Activated gamma-delta T cell (primary cell): Measurements from ENCODE around the gene MAFF.

Experiments
- DNase-seq: peaks from one replicate; lab custom pipeline; 2025; lab: John Stamatoyannopoulos, UW

The MAFF gene

DNA sequence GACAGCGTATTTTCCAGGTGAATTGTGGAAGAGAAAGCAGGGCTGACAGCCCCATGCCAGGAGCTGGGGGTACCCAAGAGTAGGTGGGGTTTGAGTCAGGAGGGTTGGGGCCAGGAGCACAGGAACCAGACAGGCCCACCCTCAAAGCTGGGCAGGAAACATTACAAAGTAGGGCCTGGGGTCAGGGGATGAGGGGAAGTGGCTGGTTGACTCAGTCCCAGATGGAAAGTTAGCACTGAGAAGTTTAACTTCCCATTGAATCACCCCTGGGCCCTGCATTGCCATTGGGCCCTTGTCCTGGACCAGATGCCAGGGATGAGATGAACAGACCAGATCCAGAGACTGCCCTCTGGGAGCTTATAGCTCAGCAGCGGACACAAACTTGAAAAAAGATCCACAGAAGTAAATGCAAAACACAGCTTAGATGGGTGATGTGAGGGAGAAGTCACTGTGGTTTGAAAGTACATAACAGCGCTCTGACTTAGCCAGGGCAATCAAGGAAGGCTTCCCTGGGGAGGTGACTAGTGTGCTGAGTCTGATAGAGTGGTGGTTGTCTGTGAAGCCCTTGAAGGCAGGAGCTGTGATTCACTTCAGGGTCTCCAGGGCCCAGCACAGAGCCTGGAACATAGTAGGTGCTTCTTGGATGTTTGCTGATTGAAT, 2.2 kb downstream of the MAFF start:
- DNase-seq: no peak

DNA sequence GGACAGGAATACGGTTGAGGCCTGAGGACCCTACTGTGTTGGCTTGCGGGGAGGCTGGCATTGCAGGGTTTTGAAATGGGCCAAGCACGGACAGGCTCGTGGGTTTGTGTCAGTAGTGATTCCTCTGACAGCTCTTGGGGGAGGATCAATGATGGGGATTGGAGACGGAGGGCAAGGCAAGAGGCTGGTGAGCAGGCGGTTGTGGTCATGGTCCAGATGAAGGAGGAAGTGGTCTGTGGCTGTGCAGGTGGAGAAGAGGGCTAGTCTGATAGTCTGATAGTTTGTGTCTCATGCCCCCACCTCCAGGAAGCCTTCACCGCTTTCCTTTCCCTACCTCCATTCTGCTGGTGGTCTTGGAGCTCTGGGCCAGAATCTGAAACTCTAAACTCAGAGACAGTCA, 3.0 kb downstream of the MAFF start:
- no peak for DNase-seq

DNA sequence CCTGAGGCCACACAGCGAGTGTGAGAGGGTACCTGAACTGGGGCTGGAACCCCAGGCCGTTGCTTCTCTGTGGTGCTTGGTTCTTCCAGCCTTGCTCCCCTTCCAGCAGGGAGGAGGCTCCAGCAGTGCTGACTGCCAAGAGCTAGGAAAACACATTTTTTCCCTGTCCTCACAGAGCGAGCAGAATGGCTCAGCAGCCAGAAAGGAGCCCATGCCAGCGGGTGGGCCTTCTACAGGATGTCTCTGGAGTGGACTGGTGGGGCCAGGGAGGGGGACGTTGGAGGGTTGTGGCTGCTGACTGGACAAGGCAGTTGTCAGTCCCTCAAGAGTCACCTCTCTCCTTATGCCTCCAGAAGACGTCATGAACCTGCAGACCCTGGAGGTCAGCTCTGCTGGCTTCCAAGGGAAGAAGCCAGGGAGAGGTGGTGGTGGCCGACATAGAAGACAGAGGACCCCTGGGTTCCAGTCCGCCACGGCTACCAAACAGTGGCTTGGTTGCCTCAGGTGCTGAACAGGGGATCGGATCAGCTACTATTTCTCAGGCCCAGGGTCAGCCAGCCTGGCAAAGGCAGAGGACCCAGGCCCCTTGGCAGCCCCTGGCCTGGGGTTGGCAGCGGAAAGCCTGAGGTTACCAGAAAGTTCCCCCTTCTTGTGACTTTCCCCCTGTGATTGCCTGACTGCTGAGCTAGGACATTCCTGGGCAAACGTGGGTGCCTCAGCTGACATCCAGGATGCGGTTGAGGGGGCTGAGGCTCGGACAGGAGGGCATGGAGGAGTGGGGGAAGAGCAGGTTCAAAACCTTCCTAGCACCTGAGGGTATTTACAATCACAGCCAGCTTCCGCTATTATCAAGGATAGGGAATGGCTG, 3.7 kb downstream of the MAFF start:
- DNase-seq: no peak

- no peak for DNase-seq
These were observed 6.2 kb downstream of the MAFF start for GRCh38 chr22:38207898-38208432.

DNA sequence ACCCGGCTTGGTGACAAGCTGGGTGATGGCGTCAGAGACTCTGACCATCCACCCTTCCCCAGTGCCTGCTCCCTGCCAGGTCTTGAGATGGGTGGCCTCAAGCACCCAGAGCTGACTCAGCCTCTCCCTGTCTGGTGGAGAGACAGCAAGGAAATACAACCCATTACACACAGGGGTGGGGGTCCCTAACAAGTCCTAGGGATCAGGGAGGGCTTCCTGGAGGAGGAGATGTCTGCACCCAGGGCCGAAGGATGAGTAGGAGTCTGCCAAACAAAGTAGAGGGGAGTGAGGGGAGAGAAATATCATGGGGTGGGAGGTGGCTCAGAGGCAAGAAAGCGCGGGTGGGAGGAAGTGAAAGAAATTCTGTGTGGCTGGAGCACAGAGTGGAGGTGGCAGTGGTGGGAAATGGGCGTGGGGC, 6.8 kb downstream of the MAFF start:
- DNase-seq: no peak

- no peak for DNase-seq
These were observed 9.8 kb downstream of the MAFF start for GRCh38 chr22:38211556-38211955.

DNA sequence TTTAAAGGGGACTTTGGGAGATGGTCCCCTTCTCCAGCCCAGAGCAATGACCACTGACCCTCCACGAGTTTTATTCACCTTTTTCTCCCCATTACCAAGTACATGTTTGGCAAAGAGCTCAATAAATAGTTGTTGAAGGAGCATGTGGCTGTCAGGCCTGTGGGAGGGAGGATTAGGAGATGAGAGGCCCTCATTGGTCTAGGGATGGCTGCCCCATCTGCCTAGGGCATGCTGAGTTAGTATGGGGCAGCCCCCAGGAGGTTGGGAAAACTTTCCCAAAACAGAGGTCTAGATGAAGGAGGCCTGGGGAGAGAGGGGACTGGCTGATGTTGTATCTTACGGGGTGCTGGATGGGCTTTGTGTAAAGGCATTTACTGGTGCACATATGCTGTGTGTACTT, 10.6 kb downstream of the MAFF start:
- no peak for DNase-seq

- no peak for DNase-seq
These were observed 11.7 kb downstream of the MAFF start for GRCh38 chr22:38213319-38213989.

GRCh38 chr22:38213990-38214301, 12.2 kb downstream of the MAFF start:
- no peak for DNase-seq

DNA sequence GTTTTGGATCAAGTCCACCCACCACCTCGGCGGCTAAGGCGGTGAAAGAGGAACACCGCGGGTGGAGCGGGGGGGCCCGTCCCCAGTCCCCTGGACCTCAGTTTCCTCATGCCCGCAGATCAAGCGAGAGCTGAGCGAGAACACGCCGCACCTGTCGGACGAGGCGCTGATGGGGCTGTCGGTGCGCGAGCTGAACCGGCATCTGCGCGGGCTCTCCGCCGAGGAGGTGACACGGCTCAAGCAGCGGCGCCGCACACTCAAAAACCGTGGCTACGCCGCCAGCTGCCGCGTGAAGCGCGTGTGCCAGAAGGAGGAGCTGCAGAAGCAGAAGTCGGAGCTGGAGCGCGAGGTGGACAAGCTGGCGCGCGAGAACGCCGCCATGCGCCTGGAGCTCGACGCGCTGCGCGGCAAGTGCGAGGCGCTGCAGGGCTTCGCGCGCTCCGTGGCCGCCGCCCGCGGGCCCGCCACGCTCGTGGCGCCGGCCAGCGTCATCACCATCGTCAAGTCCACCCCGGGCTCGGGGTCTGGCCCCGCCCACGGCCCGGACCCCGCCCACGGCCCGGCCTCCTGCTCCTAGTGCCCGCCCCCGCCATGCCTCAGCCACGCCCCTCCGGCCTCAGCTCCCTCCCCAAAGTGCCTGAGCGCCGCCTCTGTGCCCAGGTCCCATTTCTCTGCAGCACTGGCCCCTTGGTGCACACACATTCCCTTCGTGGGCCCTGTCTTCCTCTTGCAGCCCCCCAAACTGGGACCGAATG, 12.7 kb downstream of the MAFF start:
- peak; percentile 57 for DNase-seq

GRCh38 chr22:38215156-38216038, 13.6 kb downstream of the MAFF start:
- DNase-seq: no peak

DNA sequence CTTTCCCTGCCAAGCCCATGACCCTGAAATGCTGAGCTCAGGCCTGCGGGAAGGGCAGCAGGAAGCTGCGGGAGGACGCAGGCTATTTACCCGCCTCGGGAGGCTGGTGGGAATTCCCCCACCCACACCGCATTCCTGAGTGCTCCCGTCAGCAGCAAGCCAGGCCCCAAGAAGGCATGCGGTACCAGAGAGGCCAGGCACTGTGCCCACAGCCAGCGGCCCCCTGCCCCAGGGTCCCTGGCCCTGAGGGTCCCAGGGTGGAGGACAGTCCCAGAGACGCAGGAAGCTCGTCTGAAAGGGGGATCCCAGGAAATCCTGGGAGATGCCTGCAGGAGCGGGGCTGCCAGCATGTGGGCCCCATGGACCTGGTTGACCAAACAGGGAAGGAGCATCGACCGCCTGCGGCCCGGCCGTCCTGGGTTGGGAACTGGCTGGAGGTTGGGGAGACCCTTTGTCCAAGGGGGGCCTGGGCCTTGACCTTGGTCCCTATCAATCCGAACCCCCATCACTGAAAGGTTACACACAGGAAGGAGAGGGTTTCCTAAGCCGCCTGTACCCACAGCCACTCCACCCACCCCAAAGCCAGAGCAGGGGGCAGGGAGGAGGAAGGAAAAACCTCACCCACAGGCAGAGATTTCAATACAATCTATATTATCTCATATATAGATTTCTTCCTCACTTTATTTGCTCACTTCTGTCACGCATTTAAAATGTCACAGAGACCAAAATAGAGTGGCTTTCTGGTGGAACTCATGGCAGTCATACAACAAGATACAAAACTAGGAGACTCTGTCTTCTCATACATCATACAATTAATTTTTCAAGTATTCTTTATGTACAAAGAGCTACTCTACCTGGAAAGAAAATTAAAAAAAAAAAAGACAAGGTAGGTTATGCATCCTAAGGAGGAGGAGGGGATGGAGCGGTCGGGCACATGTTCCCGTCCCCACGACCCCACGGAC, 17.1 kb downstream of the MAFF start:
- DNase-seq: no peak

DNA sequence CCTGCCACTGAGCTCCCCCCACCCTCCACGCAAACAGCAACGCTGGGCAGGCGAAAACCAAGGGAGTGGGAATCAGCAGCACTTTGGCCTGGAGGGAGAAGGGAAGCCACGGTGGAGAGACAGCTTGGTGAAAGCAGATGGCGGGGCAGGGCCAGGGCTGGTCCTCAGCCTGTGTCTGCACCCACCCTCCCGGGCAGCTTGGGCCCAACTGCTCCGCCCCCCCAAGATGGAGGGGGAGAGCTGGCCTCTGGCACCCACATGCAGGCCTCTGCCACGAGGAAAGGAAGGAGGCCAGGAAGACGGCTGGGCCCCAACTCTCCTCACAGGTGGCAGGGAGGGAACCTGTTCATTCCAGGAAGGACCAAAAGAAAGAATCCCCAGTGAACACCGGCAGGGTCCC, 17.8 kb downstream of the MAFF start:
- no peak for DNase-seq

DNA sequence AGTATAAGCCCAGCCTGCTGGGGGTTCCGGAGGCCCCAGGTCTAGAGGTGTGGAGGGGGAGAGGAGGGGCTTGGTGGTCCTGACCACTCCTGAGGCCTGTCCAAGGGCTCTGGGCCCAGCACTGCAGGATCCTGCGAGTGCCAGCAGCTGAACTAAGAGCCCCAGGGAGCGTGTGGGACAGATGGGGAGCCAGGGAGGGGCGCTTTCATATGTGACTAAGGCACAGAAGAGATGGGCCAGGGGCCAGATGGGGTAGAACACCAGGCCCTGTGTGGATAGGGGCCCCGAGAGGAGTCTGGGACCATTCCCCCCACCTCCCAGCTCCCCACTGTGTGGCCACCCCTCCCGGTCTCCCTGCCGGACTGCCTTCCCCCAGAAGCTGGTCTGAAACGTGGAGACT, 18.4 kb downstream of the MAFF start:
- DNase-seq: no peak

DNA sequence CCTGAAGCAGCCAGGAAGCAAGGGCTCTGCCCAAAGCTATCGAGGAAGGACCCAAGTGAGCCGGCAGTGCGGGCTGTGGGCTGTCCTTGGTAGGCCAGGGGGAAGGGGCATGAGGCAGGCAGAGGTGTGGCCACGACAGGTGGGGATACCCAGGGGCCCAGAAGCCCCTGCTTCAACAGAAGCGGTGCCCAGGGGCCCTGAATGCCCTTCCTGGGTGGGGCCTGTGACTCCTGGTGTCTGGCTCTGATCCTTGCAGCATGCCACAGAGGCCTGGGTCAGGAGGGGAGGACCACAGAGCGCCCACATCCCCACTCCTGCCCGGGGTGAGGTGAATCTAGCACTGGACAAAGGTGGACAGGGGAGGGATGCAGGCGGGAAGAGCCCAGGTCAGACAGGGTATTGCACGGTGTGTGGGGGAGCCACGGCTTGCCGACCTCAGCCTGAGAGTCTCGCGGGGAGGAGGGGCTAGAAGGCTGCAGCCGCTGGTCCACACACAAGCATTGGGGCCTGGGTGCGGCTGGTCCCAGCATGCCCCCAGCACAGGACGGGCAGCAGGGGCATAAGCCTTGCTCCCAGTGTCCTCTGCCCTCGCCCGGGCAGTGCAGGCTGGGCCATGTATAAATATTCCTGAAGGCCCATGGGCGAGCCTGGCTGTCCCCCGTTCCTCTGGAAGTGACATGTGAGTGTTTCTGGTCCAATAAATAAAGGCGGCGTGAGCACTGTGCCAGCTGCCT, 19.0 kb downstream of the MAFF start:
- no peak for DNase-seq

GRCh38 chr22:38221407-38221806, 19.6 kb downstream of the MAFF start:
- DNase-seq: no peak

GRCh38 chr22:38221908-38222796, 20.4 kb downstream of the MAFF start:
- DNase-seq: no peak

GRCh38 chr22:38222797-38223119, 21.0 kb downstream of the MAFF start:
- no peak for DNase-seq
